Measurements from ENCODE around the gene ZNF534.
"Not testable (repeated sequence)": the region's sequence is repeated elsewhere in the genome, so short reads cannot be mapped to it uniquely, and the experiment has no call there.

ZNF534 gene

GRCh38 chr19:52428937-52429336, at the start of gene ZNF534:
Gene ZNF534, plus strand, starts transcription at chr19:52429148. Its CDS starts 2,327 bp downstream, at chr19:52431475.
- DNase-seq = no peak

- DNase-seq = no peak
Observed at GRCh38 chr19:52391135-52391534, 37.8 kb upstream of the ZNF534 start.

GRCh38 chr19:52397310-52398080, 31.5 kb upstream of the ZNF534 start, which contains the start of gene ZNF528:
Gene ZNF528, plus strand, starts transcription at chr19:52397849. Its CDS starts 4,165 bp downstream, at chr19:52402014.
- peak; percentile 73 for DNase-seq

GRCh38 chr19:52398081-52398441, 30.9 kb upstream of the ZNF534 start:
- DNase-seq = no peak

GRCh38 chr19:52410276-52410675, 18.7 kb upstream of the ZNF534 start:
- DNase-seq = no peak

- DNase-seq = no peak
Observed at GRCh38 chr19:52415711-52416110, 13.2 kb upstream of the ZNF534 start.

GRCh38 chr19:52442179-52442578, 13.2 kb downstream of the ZNF534 start:
- DNase-seq = no peak

GRCh38 chr19:52444506-52444905, 15.6 kb downstream of the ZNF534 start:
- DNase-seq = no peak

- DNase-seq = no peak
Observed at GRCh38 chr19:52451241-52451640, 22.3 kb downstream of the ZNF534 start.

GRCh38 chr19:52453324-52454094, 24.6 kb downstream of the ZNF534 start, which contains the start of gene ZNF578:
Gene ZNF578, plus strand, starts transcription at chr19:52453553. Its CDS starts 48,293 bp downstream, at chr19:52501846.
- peak; percentile 1 for DNase-seq

- DNase-seq = no peak
Observed at GRCh38 chr19:52464798-52465470, 36.0 kb downstream of the ZNF534 start.

GRCh38 chr19:52473655-52474350, 44.9 kb downstream of the ZNF534 start:
- DNase-seq = no peak

- no peak for DNase-seq
Observed at GRCh38 chr19:52474351-52475127, 45.6 kb downstream of the ZNF534 start.

GRCh38 chr19:52484111-52484743, 55.3 kb downstream of the ZNF534 start:
- DNase-seq = not testable (repeated sequence)

- DNase-seq = not testable (repeated sequence)
Observed at GRCh38 chr19:52485064-52485463, 56.1 kb downstream of the ZNF534 start.

GRCh38 chr19:52485561-52486240, 56.8 kb downstream of the ZNF534 start:
- not testable (repeated sequence) for DNase-seq

GRCh38 chr19:52492201-52492993, 63.4 kb downstream of the ZNF534 start:
- no peak for DNase-seq

GRCh38 chr19:52492994-52493470, 64.1 kb downstream of the ZNF534 start:
- no peak for DNase-seq

GRCh38 chr19:52494518-52494917, 65.6 kb downstream of the ZNF534 start:
- no peak for DNase-seq

- no peak for DNase-seq
Observed at GRCh38 chr19:52498571-52498970, 69.6 kb downstream of the ZNF534 start.

Measured in DMS 273 treated with DMSO at 0.1 percent for 48 hours (cell line).